Measurements from ENCODE around the gene GLUL.

The GLUL gene

GRCh38 chr1:182332261-182333060, 59.1 kb downstream of the GLUL start:
- CTCF ChIA-PET = no interaction called here
- no peak for DNase-seq (ENCODE audit: extremely low spot score)
- no peak for TF ChIP-seq L3MBTL2 (conservative IDR thresholded peaks at IDR 0.05)
- TF ChIP-seq NFRKB (IDR thresholded peaks at IDR 0.05) = no peak
- TF ChIP-seq FOXA1 (IDR thresholded peaks at IDR 0.05) = no peak
- TF ChIP-seq LEF1 (IDR thresholded peaks at IDR 0.05; ENCODE audit: borderline replicate concordance) = no peak
- TF ChIP-seq BHLHE40 (IDR thresholded peaks at IDR 0.05; ENCODE audit: borderline replicate concordance) = no peak
- TF ChIP-seq ELF4 (IDR thresholded peaks at IDR 0.05) = no peak
- TF ChIP-seq SP1 (IDR thresholded peaks at IDR 0.05) = no peak
- TF ChIP-seq FOXM1 (IDR thresholded peaks at IDR 0.05; ENCODE audit: borderline replicate concordance) = no peak
- TF ChIP-seq ARNT (IDR thresholded peaks at IDR 0.05) = no peak
- TF ChIP-seq HDGF (IDR thresholded peaks at IDR 0.05; ENCODE audit: borderline replicate concordance) = no peak
- TF ChIP-seq FOXK2 (IDR thresholded peaks at IDR 0.05) = no peak
- TF ChIP-seq, protein P1, sequence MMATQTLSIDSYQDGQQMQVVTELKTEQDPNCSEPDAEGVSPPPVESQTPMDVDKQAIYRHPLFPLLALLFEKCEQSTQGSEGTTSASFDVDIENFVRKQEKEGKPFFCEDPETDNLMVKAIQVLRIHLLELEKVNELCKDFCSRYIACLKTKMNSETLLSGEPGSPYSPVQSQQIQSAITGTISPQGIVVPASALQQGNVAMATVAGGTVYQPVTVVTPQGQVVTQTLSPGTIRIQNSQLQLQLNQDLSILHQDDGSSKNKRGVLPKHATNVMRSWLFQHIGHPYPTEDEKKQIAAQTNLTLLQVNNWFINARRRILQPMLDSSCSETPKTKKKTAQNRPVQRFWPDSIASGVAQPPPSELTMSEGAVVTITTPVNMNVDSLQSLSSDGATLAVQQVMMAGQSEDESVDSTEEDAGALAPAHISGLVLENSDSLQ (IDR thresholded peaks at IDR 0.05) = no peak
- no peak for TF ChIP-seq CTBP1 (IDR thresholded peaks at IDR 0.05; ENCODE audit: borderline replicate concordance)
- TF ChIP-seq ZNF384 (IDR thresholded peaks at IDR 0.05) = no peak
- no peak for TF ChIP-seq TARDBP (IDR thresholded peaks at IDR 0.05)
- POLR2A ChIA-PET = no interaction called here
